Activated T-cell treated with anti-CD3 and anti-CD28 coated beads, Interleukin-2, amount 50 U/mL, for 24 hours (primary cell): ENCODE results near the gene MARVELD2.
A peak's percentile ranks its signal among the peaks of the same experiment; 100 is the strongest.
"Not testable (repeated sequence)": the region's sequence is repeated elsewhere in the genome, so short reads cannot be mapped to it uniquely, and the experiment has no call there.

Experiments used
- DNase-seq: peaks from one replicate; pipeline ENCODE4 v3.0.0-alpha.2; 2020
- H3K27ac Mint-ChIP-seq: 2 replicates; pipeline ENCODE4 v1.8.0; 2020; ENCODE audit warnings: mild to moderate bottlenecking, mixed read lengths
- H3K27me3 Mint-ChIP-seq: 2 replicates; pipeline ENCODE4 v1.8.0; 2020; ENCODE audit warnings: mixed read lengths
- H3K36me3 Mint-ChIP-seq: 2 replicates; pipeline ENCODE4 v1.8.0; 2020; ENCODE audit warnings: low read depth, mixed read lengths
- H3K4me1 Mint-ChIP-seq: 2 replicates; pipeline ENCODE4 v1.8.0; 2020; ENCODE audit warnings: low read depth, mixed read lengths
- H3K4me3 Mint-ChIP-seq: 2 replicates; pipeline ENCODE4 v1.8.0; 2020; ENCODE audit warnings: mild to moderate bottlenecking, moderate library complexity, mixed read lengths
- H3K9me3 Mint-ChIP-seq: 2 replicates; pipeline ENCODE4 v1.8.0; 2020; ENCODE audit warnings: mixed read lengths

Gene MARVELD2

GRCh38 chr5:69414885-69415583, at the start of gene MARVELD2:
Gene MARVELD2, plus strand, starts transcription at chr5:69415116. Its CDS starts 4,270 bp downstream, at chr5:69419386.
- peak; percentile 49 for DNase-seq
- H3K36me3 Mint-ChIP-seq: peaks cover 50% of the 10 kb centered on the region
- peak within 1 kb of the TSS; percentile 51 for H3K4me3 Mint-ChIP-seq
- H3K27ac Mint-ChIP-seq: no peak within 1 kb of the TSS
- H3K9me3 Mint-ChIP-seq: no peaks in the 10 kb centered on the region
- no peaks in the 10 kb centered on the region for H3K27me3 Mint-ChIP-seq
- peaks cover 4% of the 10 kb centered on the region for H3K4me1 Mint-ChIP-seq

GRCh38 chr5:69367697-69368279, 47.1 kb upstream of the MARVELD2 start:
- DNase-seq: no peak
- Mint-ChIP-seq H3K4me1 (peaks cover 60% of the 10 kb centered on the region), H3K9me3 (no peaks in the 10 kb centered on the region), H3K4me3 (peak overlapping the region; percentile 96), H3K27ac (peak overlapping the region; percentile 98), H3K27me3 (no peaks in the 10 kb centered on the region), H3K36me3 (peaks cover 73% of the 10 kb centered on the region)

- DNase-seq: no peak
- H3K4me1 Mint-ChIP-seq: peaks cover 61% of the 10 kb centered on the region
- H3K27me3 Mint-ChIP-seq: no peaks in the 10 kb centered on the region
- peak overlapping the region; percentile 98 for H3K27ac Mint-ChIP-seq
- no peaks in the 10 kb centered on the region for H3K9me3 Mint-ChIP-seq
- peak overlapping the region; percentile 96 for H3K4me3 Mint-ChIP-seq
- H3K36me3 Mint-ChIP-seq: peaks cover 69% of the 10 kb centered on the region
These were observed 46.2 kb upstream of the MARVELD2 start for GRCh38 chr5:69368458-69369339.

GRCh38 chr5:69369340-69370121, 45.4 kb upstream of the MARVELD2 start, which contains the start of the genes AK6, RAD17 and TAF9:
Gene AK6, minus strand, starts transcription at chr5:69369520. Its CDS starts 30 bp downstream, at chr5:69369490.
Gene RAD17, plus strand, starts transcription at chr5:69369818. Its CDS starts 2,391 bp downstream, at chr5:69372209.
Gene TAF9, minus strand, starts transcription at chr5:69369520. Its CDS starts 3,783 bp downstream, at chr5:69365737.
- DNase-seq: peak; percentile 97
- no peaks in the 10 kb centered on the region for H3K27me3 Mint-ChIP-seq
- no peaks in the 10 kb centered on the region for H3K9me3 Mint-ChIP-seq

GRCh38 chr5:69370335-69370734, 44.6 kb upstream of the MARVELD2 start:
- H3K36me3 Mint-ChIP-seq: peaks cover 68% of the 10 kb centered on the region
- peak overlapping the region; percentile 98 for H3K27ac Mint-ChIP-seq
- not testable (repeated sequence) for DNase-seq, H3K9me3 Mint-ChIP-seq, H3K27me3 Mint-ChIP-seq
- peak overlapping the region; percentile 96 for H3K4me3 Mint-ChIP-seq
- peaks cover 49% of the 10 kb centered on the region for H3K4me1 Mint-ChIP-seq

More at GRCh38 chr5:69369340-69370121, 45.4 kb upstream of the MARVELD2 start, which contains the start of the genes AK6, RAD17 and TAF9:
- peaks cover 57% of the 10 kb centered on the region for H3K4me1 Mint-ChIP-seq
- peaks cover 69% of the 10 kb centered on the region for H3K36me3 Mint-ChIP-seq
- H3K27ac Mint-ChIP-seq: peak within 1 kb of the TSS; percentile 98
- H3K4me3 Mint-ChIP-seq: peak within 1 kb of the TSS; percentile 96

GRCh38 chr5:69372394-69372793, 42.5 kb upstream of the MARVELD2 start:
- Mint-ChIP-seq H3K4me3 (no peak overlapping the region), H3K36me3 (peaks cover 65% of the 10 kb centered on the region), H3K4me1 (peaks cover 31% of the 10 kb centered on the region), H3K9me3 (no peaks in the 10 kb centered on the region), H3K27ac (no peak overlapping the region), H3K27me3 (no peaks in the 10 kb centered on the region)
- DNase-seq: no peak

- no peak overlapping the region for H3K4me3 Mint-ChIP-seq
These were observed 39.9 kb upstream of the MARVELD2 start for GRCh38 chr5:69374911-69375446.

GRCh38 chr5:69378376-69378775, 36.5 kb upstream of the MARVELD2 start:
- Mint-ChIP-seq H3K27ac (no peak overlapping the region), H3K4me1 (no peaks in the 10 kb centered on the region), H3K4me3 (no peak overlapping the region), H3K9me3 (no peaks in the 10 kb centered on the region), H3K27me3 (no peaks in the 10 kb centered on the region), H3K36me3 (peaks cover 68% of the 10 kb centered on the region)
- no peak for DNase-seq

More at GRCh38 chr5:69374911-69375446, 39.9 kb upstream of the MARVELD2 start:
- Mint-ChIP-seq H3K27me3 (no peaks in the 10 kb centered on the region), H3K36me3 (peaks cover 58% of the 10 kb centered on the region), H3K4me1 (peaks cover 19% of the 10 kb centered on the region), H3K9me3 (no peaks in the 10 kb centered on the region), H3K27ac (peak overlapping the region; percentile 76)
- DNase-seq: no peak

- Mint-ChIP-seq H3K27ac (no peak overlapping the region), H3K4me1 (no peaks in the 10 kb centered on the region), H3K9me3 (no peaks in the 10 kb centered on the region), H3K27me3 (no peaks in the 10 kb centered on the region), H3K4me3 (no peak overlapping the region), H3K36me3 (peaks cover 68% of the 10 kb centered on the region)
- DNase-seq: no peak
These were observed 10.1 kb upstream of the MARVELD2 start for GRCh38 chr5:69404659-69405330.

- Mint-ChIP-seq H3K27ac (no peak overlapping the region), H3K4me1 (peaks cover 4% of the 10 kb centered on the region), H3K9me3 (no peaks in the 10 kb centered on the region), H3K36me3 (peaks cover 44% of the 10 kb centered on the region), H3K27me3 (no peaks in the 10 kb centered on the region), H3K4me3 (peak overlapping the region; percentile 51)
- no peak for DNase-seq
These were observed 655 bp downstream of the MARVELD2 start for GRCh38 chr5:69415584-69415958.

- Mint-ChIP-seq H3K36me3 (peaks cover 39% of the 10 kb centered on the region), H3K4me1 (peaks cover 4% of the 10 kb centered on the region), H3K9me3 (no peaks in the 10 kb centered on the region), H3K27me3 (no peaks in the 10 kb centered on the region), H3K27ac (no peak overlapping the region), H3K4me3 (peak overlapping the region; percentile 51)
- DNase-seq: no peak
These were observed 1.3 kb downstream of the MARVELD2 start for GRCh38 chr5:69416180-69416579.

- no peak for DNase-seq
- Mint-ChIP-seq H3K9me3 (no peaks in the 10 kb centered on the region), H3K4me3 (no peak overlapping the region), H3K27me3 (no peaks in the 10 kb centered on the region), H3K4me1 (peaks cover 4% of the 10 kb centered on the region), H3K27ac (no peak overlapping the region), H3K36me3 (peaks cover 34% of the 10 kb centered on the region)
These were observed 1.8 kb downstream of the MARVELD2 start for GRCh38 chr5:69416699-69417098.

GRCh38 chr5:69418554-69418953, 3.6 kb downstream of the MARVELD2 start:
- Mint-ChIP-seq H3K36me3 (peaks cover 24% of the 10 kb centered on the region), H3K27me3 (no peaks in the 10 kb centered on the region), H3K4me1 (peaks cover 4% of the 10 kb centered on the region), H3K4me3 (no peak overlapping the region), H3K9me3 (peaks cover 4% of the 10 kb centered on the region), H3K27ac (no peak overlapping the region)
- no peak for DNase-seq
